HG03575 (cell line): Measurements from ENCODE around the gene NAA30.

Experiments used
- ATAC-seq: cut with Tn5 transposase; IDR thresholded peaks from one replicate; pipeline ENCODE4 v1.9.1; 2021; ENCODE audit not compliant: unreplicated experiment, insufficient number of reproducible peaks, low FRiP score; ENCODE audit errors: extremely low read depth

Gene NAA30

GRCh38 chr14:57390806-57391516 lies 575 bp downstream of the NAA30 start:
- no peak for ATAC-seq

- no peak for ATAC-seq
These were observed 1.3 kb downstream of the NAA30 start for GRCh38 chr14:57391517-57392195.

GRCh38 chr14:57392830-57393229 lies 2.4 kb downstream of the NAA30 start:
- no peak for ATAC-seq

GRCh38 chr14:57400556-57401494 lies 10.4 kb downstream of the NAA30 start:
- no peak for ATAC-seq

- no peak for ATAC-seq
These were observed 11.1 kb downstream of the NAA30 start for GRCh38 chr14:57401501-57401900.

- ATAC-seq: no peak
These were observed 11.9 kb downstream of the NAA30 start for GRCh38 chr14:57402173-57402852.

GRCh38 chr14:57403521-57403864 lies 13.1 kb downstream of the NAA30 start:
- ATAC-seq: no peak

GRCh38 chr14:57405562-57405961 lies 15.2 kb downstream of the NAA30 start:
- ATAC-seq: no peak

GRCh38 chr14:57408037-57408436 lies 17.7 kb downstream of the NAA30 start:
- ATAC-seq: no peak

GRCh38 chr14:57408634-57409033 lies 18.2 kb downstream of the NAA30 start:
- no peak for ATAC-seq

- no peak for ATAC-seq
These were observed 22.0 kb downstream of the NAA30 start for GRCh38 chr14:57412341-57412740.

- no peak for ATAC-seq
These were observed 23.5 kb downstream of the NAA30 start for GRCh38 chr14:57413849-57414248.

GRCh38 chr14:57417228-57417627 lies 26.8 kb downstream of the NAA30 start:
- ATAC-seq: no peak

GRCh38 chr14:57418999-57419398 lies 28.6 kb downstream of the NAA30 start:
- no peak for ATAC-seq

- ATAC-seq: no peak
These were observed 29.6 kb downstream of the NAA30 start for GRCh38 chr14:57420033-57420432.

- ATAC-seq: no peak
These were observed 30.6 kb downstream of the NAA30 start for GRCh38 chr14:57420986-57421385.

- ATAC-seq: no peak
These were observed 45.5 kb downstream of the NAA30 start for GRCh38 chr14:57435923-57436322.

- no peak for ATAC-seq
These were observed 71.5 kb downstream of the NAA30 start for GRCh38 chr14:57461777-57462320.

GRCh38 chr14:57462551-57462950 lies 72.2 kb downstream of the NAA30 start:
- ATAC-seq: no peak
